LHCN-M2 (cell line): ENCODE data around the gene GIT2. TPM values are rescaled to one million over a fixed set of nuclear protein-coding genes. Genes with fewer than 3 reads are reported as not detected.
"Not testable (repeated sequence)": the region's sequence is repeated elsewhere in the genome, so short reads cannot be mapped to it uniquely, and the experiment has no call there.

Experiments used
- DNase-seq: peaks from one replicate; pipeline ENCODE4 v3.0.0-alpha.2; 2012; ENCODE audit warnings: low read depth
- total RNA-seq: library from RNA; depleted of rRNA; stranded (reverse); fragments of >200 nt; gene quantifications from 2 replicates; pipeline ENCODE4 v1.2.3, GENCODE V29; 2014

The GIT2 gene
- total RNA-seq, 1 experiment from 2014 or later, result 38.4 TPM

GRCh38 chr12:109947521-109947920 is 48.6 kb downstream of the GIT2 start:
- peak; percentile 72 for DNase-seq

GRCh38 chr12:109946913-109947312 is 49.3 kb downstream of the GIT2 start:
- DNase-seq, result no peak

- peak; percentile 77 for DNase-seq
Observed at GRCh38 chr12:109946505-109946904, 49.7 kb downstream of the GIT2 start.

GRCh38 chr12:109944561-109945359 is 51.4 kb downstream of the GIT2 start:
- DNase-seq, result peak; percentile 83

- no peak for DNase-seq
Observed at GRCh38 chr12:109943811-109944210, 52.4 kb downstream of the GIT2 start.

- no peak for DNase-seq
Observed at GRCh38 chr12:109940339-109940923, 55.7 kb downstream of the GIT2 start.

GRCh38 chr12:109939504-109939903 is 56.7 kb downstream of the GIT2 start:
- DNase-seq, result no peak

- DNase-seq, result no peak
Observed at GRCh38 chr12:109938947-109939346, 57.2 kb downstream of the GIT2 start.

- no peak for DNase-seq
Observed at GRCh38 chr12:109937371-109937770, 58.8 kb downstream of the GIT2 start.

GRCh38 chr12:109934026-109934425 is 62.1 kb downstream of the GIT2 start:
- DNase-seq, result peak; percentile 25

GRCh38 chr12:109932878-109933503 is 63.2 kb downstream of the GIT2 start:
- peak; percentile 51 for DNase-seq

GRCh38 chr12:109931143-109931542 is 65.0 kb downstream of the GIT2 start:
- no peak for DNase-seq

GRCh38 chr12:109930028-109930800 is 66.0 kb downstream of the GIT2 start:
- peak; percentile 28 for DNase-seq

- DNase-seq, result not testable (repeated sequence)
Observed at GRCh38 chr12:109929326-109929725, 66.8 kb downstream of the GIT2 start.

- no peak for DNase-seq
Observed at GRCh38 chr12:109928058-109928656, 68.0 kb downstream of the GIT2 start.

- DNase-seq, result peak; percentile 26
Observed at GRCh38 chr12:109927622-109928021, 68.5 kb downstream of the GIT2 start.

GRCh38 chr12:109926488-109927210 is 69.5 kb downstream of the GIT2 start:
- DNase-seq, result no peak

- DNase-seq, result no peak
Observed at GRCh38 chr12:109926016-109926415, 70.2 kb downstream of the GIT2 start.

GRCh38 chr12:109925185-109925840 is 70.9 kb downstream of the GIT2 start:
- DNase-seq, result no peak
